ENCODE measurements around the gene ATP6V0C. TPM values are rescaled to one million over a fixed set of nuclear protein-coding genes. Genes with fewer than 3 reads are reported as not detected.

Gene ATP6V0C
- total and polyA plus RNA-seq, 4 donors: 17.6 to 132 (median 60.6) TPM

GRCh38 chr16:2499454-2499853, 14.3 kb upstream of the ATP6V0C start:
- Histone ChIP-seq H3K27ac (ENCODE audit: low read depth in 1 of 2, low read length in 2 of 2) (no peak overlapping the region), H3K4me1 (ENCODE audit: control insufficient read depth in 4 of 4, insufficient read depth in 4 of 4, low read length in 3 of 4) (peaks cover 18 to 55% (median 37%) of the 10 kb centered on the region in 4 donors), H3K9me3 (ENCODE audit: control insufficient read depth in 4 of 4, low read length in 3 of 4) (no peaks in the 10 kb centered on the region), H3K4me3 (ENCODE audit: low read depth in 1 of 3, low read length in 3 of 3) (no peak overlapping the region), H3K9ac (ENCODE audit: low read depth in 1 of 2, low read length in 2 of 2) (no peak overlapping the region), H3K27me3 (ENCODE audit: control insufficient read depth in 4 of 4, insufficient read depth in 4 of 4, low read length in 3 of 4) (no peaks in the 10 kb centered on the region), H3K36me3 (ENCODE audit: control insufficient read depth in 4 of 4, insufficient read depth in 3 of 4, low read depth in 1 of 4, low read length in 3 of 4) (peaks cover 0 to 9% (median under 1%) of the 10 kb centered on the region in 4 donors)
- 92% methylated on average over 6 of the region's 6 CpGs for WGBS
- DNase-seq (ENCODE audit: low spot score): no peak
- TF ChIP-seq ZBTB33 (IDR thresholded peaks at IDR 0.05) (no peak), RAD21 (IDR thresholded peaks at IDR 0.05) (no peak)

- WGBS: 94% methylated on average over 29 of the region's 29 CpGs
- H3K9ac ChIP-seq (ENCODE audit: low read depth in 1 of 2, low read length in 2 of 2): no peak overlapping the region
These were observed 13.8 kb upstream of the ATP6V0C start for GRCh38 chr16:2499890-2500429.

GRCh38 chr16:2500430-2500917, 13.3 kb upstream of the ATP6V0C start:
- Histone ChIP-seq H3K4me3 (ENCODE audit: low read depth in 1 of 3, low read length in 3 of 3) (no peak overlapping the region), H3K27me3 (ENCODE audit: control insufficient read depth in 4 of 4, insufficient read depth in 4 of 4, low read length in 3 of 4) (no peaks in the 10 kb centered on the region), H3K36me3 (ENCODE audit: control insufficient read depth in 4 of 4, insufficient read depth in 3 of 4, low read depth in 1 of 4, low read length in 3 of 4) (peaks cover 0 to 9% (median under 1%) of the 10 kb centered on the region in 4 donors), H3K9me3 (ENCODE audit: control insufficient read depth in 4 of 4, low read length in 3 of 4) (no peaks in the 10 kb centered on the region), H3K4me1 (ENCODE audit: control insufficient read depth in 4 of 4, insufficient read depth in 4 of 4, low read length in 3 of 4) (peaks cover 18 to 55% (median 37%) of the 10 kb centered on the region in 4 donors), H3K27ac (ENCODE audit: low read depth in 1 of 2, low read length in 2 of 2) (no peak overlapping the region), H3K9ac (ENCODE audit: low read depth in 1 of 2, low read length in 2 of 2) (no peak overlapping the region)
- WGBS: 81% methylated on average over 20 of the region's 20 CpGs
- DNase-seq (ENCODE audit: low spot score): no peak
- TF ChIP-seq REST (IDR thresholded peaks at IDR 0.05) (no peak), EGR1 (IDR thresholded peaks at IDR 0.05; ENCODE audit: low read depth in 2 of 2) (no peak), SP1 (IDR thresholded peaks at IDR 0.05) (no peak), FOXA2 (IDR thresholded peaks at IDR 0.05) (no peak), FOXA1 (IDR thresholded peaks at IDR 0.05) (no peak), MAX (IDR thresholded peaks at IDR 0.05) (no peak), GABPA (IDR thresholded peaks at IDR 0.05 in 1 of 2, conservative IDR thresholded peaks at IDR 0.05 in 1 of 2) (no peak), NR2F2 (IDR thresholded peaks at IDR 0.05) (no peak), HNF4A (conservative IDR thresholded peaks at IDR 0.05) (no peak), ZBTB33 (IDR thresholded peaks at IDR 0.05) (no peak), RAD21 (IDR thresholded peaks at IDR 0.05) (no peak)

More at GRCh38 chr16:2499890-2500429, 13.8 kb upstream of the ATP6V0C start:
- H3K27me3 ChIP-seq (ENCODE audit: control insufficient read depth in 4 of 4, insufficient read depth in 4 of 4, low read length in 3 of 4): no peaks in the 10 kb centered on the region
- no peak overlapping the region for H3K4me3 ChIP-seq (ENCODE audit: low read depth in 1 of 3, low read length in 3 of 3)
- no peak for DNase-seq (ENCODE audit: low spot score)
- H3K27ac ChIP-seq (ENCODE audit: low read depth in 1 of 2, low read length in 2 of 2): no peak overlapping the region
- H3K9me3 ChIP-seq (ENCODE audit: control insufficient read depth in 4 of 4, low read length in 3 of 4): no peaks in the 10 kb centered on the region
- TF ChIP-seq FOXA1 (IDR thresholded peaks at IDR 0.05): no peak
- no peak for TF ChIP-seq FOXA2 (IDR thresholded peaks at IDR 0.05)
- TF ChIP-seq CTCF (IDR thresholded peaks at IDR 0.05; ENCODE audit: low read depth, low read length, missing input control): no peak
- TF ChIP-seq ATF3 (IDR thresholded peaks at IDR 0.05): no peak
- peaks cover 0 to 9% (median under 1%) of the 10 kb centered on the region in 4 donors for H3K36me3 ChIP-seq (ENCODE audit: control insufficient read depth in 4 of 4, insufficient read depth in 3 of 4, low read depth in 1 of 4, low read length in 3 of 4)
- H3K4me1 ChIP-seq (ENCODE audit: control insufficient read depth in 4 of 4, insufficient read depth in 4 of 4, low read length in 3 of 4): peaks cover 18 to 55% (median 37%) of the 10 kb centered on the region in 4 donors

Measured in liver (tissue), 9 donors.